ENCODE results near the gene GPR75.
"Not testable (repeated sequence)": the region's sequence is repeated elsewhere in the genome, so short reads cannot be mapped to it uniquely, and the experiment has no call there.

Gene GPR75

GRCh38 chr2:53856272-53856671 lies 3.5 kb downstream of the GPR75 start:
- TF ChIP-seq CTCF (conservative IDR thresholded peaks at IDR 0.05) (no peak), ZFX (IDR thresholded peaks at IDR 0.05) (no peak)
- no peak overlapping the region for H3K27ac ChIP-seq

GRCh38 chr2:53854678-53855077 lies 5.1 kb downstream of the GPR75 start:
- TF ChIP-seq ZFX (IDR thresholded peaks at IDR 0.05), result no peak
- TF ChIP-seq CTCF (conservative IDR thresholded peaks at IDR 0.05), result no peak
- no peak overlapping the region for H3K27ac ChIP-seq

GRCh38 chr2:53852532-53852931 lies 7.2 kb downstream of the GPR75 start:
- H3K27ac ChIP-seq, result no peak overlapping the region
- TF ChIP-seq ZFX (IDR thresholded peaks at IDR 0.05) (no peak), CTCF (conservative IDR thresholded peaks at IDR 0.05) (no peak)

- H3K27ac ChIP-seq, result not testable (repeated sequence)
Observed at GRCh38 chr2:53851052-53851757, 8.6 kb downstream of the GPR75 start.

GRCh38 chr2:53848062-53848461 lies 11.7 kb downstream of the GPR75 start:
- no peak overlapping the region for H3K27ac ChIP-seq
- TF ChIP-seq CTCF (conservative IDR thresholded peaks at IDR 0.05) (no peak), ZFX (IDR thresholded peaks at IDR 0.05) (no peak)

- H3K27ac ChIP-seq, result no peak overlapping the region
- TF ChIP-seq CTCF (conservative IDR thresholded peaks at IDR 0.05) (no peak), ZFX (IDR thresholded peaks at IDR 0.05) (no peak)
Observed at GRCh38 chr2:53843595-53843994, 16.2 kb downstream of the GPR75 start.

- H3K27ac ChIP-seq, result no peak overlapping the region
- no peak for TF ChIP-seq CTCF (conservative IDR thresholded peaks at IDR 0.05)
- TF ChIP-seq ZFX (IDR thresholded peaks at IDR 0.05), result no peak
Observed at GRCh38 chr2:53842891-53843290, 16.9 kb downstream of the GPR75 start.

GRCh38 chr2:53841651-53842050 lies 18.1 kb downstream of the GPR75 start:
- not testable (repeated sequence) for H3K27ac ChIP-seq

All from C4-2B (cell line).